CD4-positive, alpha-beta T cell (primary cell): ENCODE data around the gene GGT7. TPM values are rescaled to one million over a fixed set of nuclear protein-coding genes. Genes with fewer than 3 reads are reported as not detected.
A peak's percentile ranks its signal among the peaks of the same experiment; 100 is the strongest.

Experiments used
- ATAC-seq: fragments of 200-7000 bp; cut with Tn5 transposase; one replicate; pipeline ENCODE4 v1.10.0; 2022; ENCODE audit warnings: mild to moderate bottlenecking; ENCODE audit not compliant: poor library complexity
- CTCF ChIA-PET: fragments of 350-600 bp; sonication (Branson Sonifier 250); formaldehyde crosslinking; loops from one replicate; lab custom pipeline; 2021; ENCODE audit warnings: antibody characterized with exemption, inconsistent platforms; lab: Charles Lee
- POLR2A ChIA-PET: fragments of 350-600 bp; sonication (Branson Sonifier 250); formaldehyde crosslinking; loops from one replicate; lab custom pipeline; 2021; ENCODE audit warnings: antibody characterized with exemption, inconsistent platforms; lab: Charles Lee
- DNase-seq, 14 experiments: peaks; one replicate each; pipeline ENCODE4 v3.0.0-alpha.2; 2013 to 2020; ENCODE audit warnings: mixed read lengths in 2 of 14
- H3K27ac ChIP-seq, 2 donors: one replicate each; pipeline versions ENCODE4 v1.5.1 to v1.7.0; 2013; ENCODE audit warnings: low read length in 2 of 2, low read depth in 1 of 2, mild to moderate bottlenecking in 1 of 2
- H3K27me3 ChIP-seq, 2 experiments: 1 replicate in 1 of 2; 2 replicates in 1 of 2; pipeline versions ENCODE4 v1.6.1 to v1.7.0; 2013; ENCODE audit warnings: low read length in 2 of 2, control low read depth in 1 of 2, mild to moderate bottlenecking in 1 of 2, moderate library complexity in 1 of 2; ENCODE audit not compliant: insufficient read depth in 2 of 2, control insufficient read depth in 1 of 2
- H3K36me3 ChIP-seq: one replicate; pipeline ENCODE4 v1.6.1; 2013; ENCODE audit warnings: low read length, control low read depth; ENCODE audit not compliant: insufficient read depth
- H3K4me1 ChIP-seq: one replicate; pipeline ENCODE4 v1.6.1; 2013; ENCODE audit warnings: low read length, control low read depth; ENCODE audit not compliant: insufficient read depth
- H3K4me3 ChIP-seq: one replicate; pipeline ENCODE4 v1.5.1; 2013; ENCODE audit warnings: mild to moderate bottlenecking, low read length, moderate library complexity
- H3K9me3 ChIP-seq, 2 experiments: 1 replicate in 1 of 2; 2 replicates in 1 of 2; pipeline versions ENCODE4 v1.6.1 to v1.7.0; 2013; ENCODE audit warnings: low read length in 2 of 2, mild to moderate bottlenecking in 2 of 2, control low read depth in 1 of 2, moderate library complexity in 1 of 2; ENCODE audit not compliant: control insufficient read depth in 1 of 2, insufficient read depth in 1 of 2
- H3K27ac Mint-ChIP-seq: one replicate; pipeline ENCODE4 v1.8.0; 2020; ENCODE audit warnings: mixed read lengths
- H3K27me3 Mint-ChIP-seq: one replicate; pipeline ENCODE4 v1.8.0; 2021; ENCODE audit warnings: mixed read lengths
- H3K36me3 Mint-ChIP-seq: one replicate; pipeline ENCODE4 v1.8.0; 2021; ENCODE audit warnings: low read depth, mixed read lengths
- H3K4me1 Mint-ChIP-seq: one replicate; pipeline ENCODE4 v1.8.0; 2021; ENCODE audit warnings: low read depth, mixed read lengths
- H3K4me3 Mint-ChIP-seq: one replicate; pipeline ENCODE4 v1.8.0; 2020; ENCODE audit warnings: mild to moderate bottlenecking, mixed read lengths
- H3K9me3 Mint-ChIP-seq: one replicate; pipeline ENCODE4 v1.8.0; 2020; ENCODE audit warnings: mixed read lengths
- intact Hi-C, 2 experiments: fragments of 100-400 bp; cut with DNase I in 1 of 2; cut with micrococcal nuclease in 1 of 2; formaldehyde crosslinking; loops; one replicate each; pipeline versions ENCODE4 v1.15.1 to v1.9.0; 2023 to 2025; cut with DNase I, micrococcal nuclease
- total RNA-seq, 174 experiments: library from RNA in 2 of 174; stranded (reverse) in 2 of 174; gene quantifications; one replicate each; pipeline ENCODE4 v1.2.3 and lab custom pipeline; 2021 to 2026
- TF ChIP-seq, protein P1 (sequence below): fragments of 200-600 bp; IDR thresholded peaks from one replicate; pipeline ENCODE4 v1.8.0; 2022; ENCODE audit warnings: antibody characterized with exemption, mild to moderate bottlenecking

Gene GGT7
- total RNA-seq, 2 experiments from 2014 or later, result 32.4 to 32.6 TPM

- no peak overlapping the region for H3K4me3 ChIP-seq
- H3K9me3 Mint-ChIP-seq, result no peaks in the 10 kb centered on the region
- H3K4me1 Mint-ChIP-seq, result no peaks in the 10 kb centered on the region
- ChIA-PET POLR2A (no interaction called here), CTCF (no interaction called here)
- H3K27ac Mint-ChIP-seq, result no peak overlapping the region
- H3K27ac ChIP-seq, result no peak overlapping the region
- H3K36me3 ChIP-seq, result no peaks in the 10 kb centered on the region
- H3K27me3 ChIP-seq, result no peaks in the 10 kb centered on the region
- TF ChIP-seq, protein P1, sequence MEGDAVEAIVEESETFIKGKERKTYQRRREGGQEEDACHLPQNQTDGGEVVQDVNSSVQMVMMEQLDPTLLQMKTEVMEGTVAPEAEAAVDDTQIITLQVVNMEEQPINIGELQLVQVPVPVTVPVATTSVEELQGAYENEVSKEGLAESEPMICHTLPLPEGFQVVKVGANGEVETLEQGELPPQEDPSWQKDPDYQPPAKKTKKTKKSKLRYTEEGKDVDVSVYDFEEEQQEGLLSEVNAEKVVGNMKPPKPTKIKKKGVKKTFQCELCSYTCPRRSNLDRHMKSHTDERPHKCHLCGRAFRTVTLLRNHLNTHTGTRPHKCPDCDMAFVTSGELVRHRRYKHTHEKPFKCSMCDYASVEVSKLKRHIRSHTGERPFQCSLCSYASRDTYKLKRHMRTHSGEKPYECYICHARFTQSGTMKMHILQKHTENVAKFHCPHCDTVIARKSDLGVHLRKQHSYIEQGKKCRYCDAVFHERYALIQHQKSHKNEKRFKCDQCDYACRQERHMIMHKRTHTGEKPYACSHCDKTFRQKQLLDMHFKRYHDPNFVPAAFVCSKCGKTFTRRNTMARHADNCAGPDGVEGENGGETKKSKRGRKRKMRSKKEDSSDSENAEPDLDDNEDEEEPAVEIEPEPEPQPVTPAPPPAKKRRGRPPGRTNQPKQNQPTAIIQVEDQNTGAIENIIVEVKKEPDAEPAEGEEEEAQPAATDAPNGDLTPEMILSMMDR, result no peak
- no peak for DNase-seq
- ATAC-seq, result no peak
- H3K27me3 Mint-ChIP-seq, result peaks cover 15% of the 10 kb centered on the region
- intact Hi-C loops, result loop anchor here in 1 of 2 experiments (5.0 kb wide), 1 partner anchor 615 kb away; no protein-coding TSS in a partner anchor
- H3K4me1 ChIP-seq, result peaks cover 3% of the 10 kb centered on the region
- H3K4me3 Mint-ChIP-seq, result no peak overlapping the region
- no peaks in the 10 kb centered on the region for H3K9me3 ChIP-seq
- H3K36me3 Mint-ChIP-seq, result no peaks in the 10 kb centered on the region
These were observed 40.7 kb downstream of the GGT7 start for GRCh38 chr20:34831936-34832335.

DNA sequence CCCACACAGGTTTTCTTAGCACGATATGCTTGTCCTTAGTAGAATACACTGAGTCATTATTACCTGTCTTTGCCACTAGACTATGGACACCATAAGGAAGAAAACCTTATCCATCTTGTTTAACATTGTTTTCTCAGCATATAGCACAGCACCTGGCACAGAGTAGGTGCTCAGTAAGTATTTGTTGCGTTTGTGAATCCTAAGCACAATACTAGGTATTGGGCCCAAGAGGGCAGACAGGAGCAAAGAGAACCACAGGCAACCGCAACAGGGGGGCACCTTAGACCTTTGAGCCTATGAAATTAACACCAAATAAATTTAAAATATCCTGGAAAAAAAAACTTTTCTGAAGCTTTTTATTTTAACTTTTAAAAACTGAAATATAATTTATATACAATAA is 43.5 kb downstream of the GGT7 start:
- Mint-ChIP-seq H3K4me3 (peak overlapping the region; percentile 62), H3K9me3 (no peaks in the 10 kb centered on the region), H3K27me3 (peaks cover 10% of the 10 kb centered on the region), H3K4me1 (peaks cover 15% of the 10 kb centered on the region), H3K27ac (no peak overlapping the region), H3K36me3 (peaks cover 8% of the 10 kb centered on the region)
- no peak for ATAC-seq
- DNase-seq, result no peak
- CTCF ChIA-PET, result no interaction called here
- Histone ChIP-seq H3K9me3 (no peaks in the 10 kb centered on the region), H3K27me3 (no peaks in the 10 kb centered on the region), H3K27ac (no peak overlapping the region), H3K4me1 (peaks cover 13% of the 10 kb centered on the region), H3K36me3 (no peaks in the 10 kb centered on the region), H3K4me3 (no peak overlapping the region)
- intact Hi-C loops, result loop anchor here in 1 of 2 experiments (5.0 kb wide), 1 partner anchor 263 kb away; the partner anchor contains the start of gene TRPC4AP
- POLR2A ChIA-PET, result no interaction called here
- TF ChIP-seq, protein P1, result no peak

GRCh38 chr20:34825530-34826362 is 46.9 kb downstream of the GGT7 start, which contains the start of gene NCOA6:
NCOA6 (minus strand) TSS chr20:34825651; CDS start chr20:34782355, 43,296 bp downstream.
- intact Hi-C loops, result loop anchor here (1.0 to 5.0 kb wide), 5 partner anchors 47 to 267 kb away; partner anchors contain the start of genes GSS (in 2 of the 2), MYH7B (in 2 of the 2), GGT7 (in 1 of the 2) and PIGU (in 1 of the 2)
- H3K9me3 Mint-ChIP-seq, result no peaks in the 10 kb centered on the region
- no peaks in the 10 kb centered on the region for H3K27me3 ChIP-seq
- H3K27me3 Mint-ChIP-seq, result no peaks in the 10 kb centered on the region
- TF ChIP-seq, protein P1, result no peak
- peak within 1 kb of the TSS; percentile 35 to 66 for H3K27ac ChIP-seq
- H3K36me3 Mint-ChIP-seq, result peaks cover 18% of the 10 kb centered on the region
- H3K4me3 Mint-ChIP-seq, result peak within 1 kb of the TSS; percentile 99
- peak within 1 kb of the TSS; percentile 70 for H3K4me3 ChIP-seq
- peak within 1 kb of the TSS; percentile 92 for H3K27ac Mint-ChIP-seq
- no peaks in the 10 kb centered on the region for H3K36me3 ChIP-seq
- H3K9me3 ChIP-seq, result no peaks in the 10 kb centered on the region
- CTCF ChIA-PET, result no interaction called here
- H3K4me1 Mint-ChIP-seq, result peaks cover 47% of the 10 kb centered on the region
- H3K4me1 ChIP-seq, result peaks cover 35% of the 10 kb centered on the region
- DNase-seq, result peak; percentile 77 to 95 (median 84)
- POLR2A ChIA-PET, result interaction anchor here (0.7 to 1.2 kb wide), 2 partner anchors 49 to 713 kb away, joined by 3 read pairs; partner anchors contain the start of gene EIF2S2
- peak; percentile 75 for ATAC-seq
